Tibial nerve (tissue), 4 donors: ENCODE measurements around the gene EDN3.
"Not testable (repeated sequence)": the region's sequence is repeated elsewhere in the genome, so short reads cannot be mapped to it uniquely, and the experiment has no call there.

ENCODE experiments used
- EP300 ChIP-seq, 2 donors: sonication (generic); formaldehyde crosslinking; IDR thresholded peaks; one replicate each; pipeline ENCODE4 v1.6.1; 2017; ENCODE audit warnings: antibody characterized with exemption in 2 of 2, mild to moderate bottlenecking in 1 of 2
- POLR2A ChIP-seq, 2 donors: fragments of 450-650 bp; IDR thresholded peaks; one replicate each; pipeline ENCODE4 v1.6.1; 2017; ENCODE audit warnings: antibody characterized with exemption in 2 of 2, mild to moderate bottlenecking in 2 of 2, moderate library complexity in 2 of 2
- TF ChIP-seq, protein P1 (sequence below), 5 experiments: fragments of 200-600 bp in 3 of 5; fragments of 450-650 bp in 2 of 5; sonication (generic) in 3 of 5; IDR thresholded peaks; one replicate each; pipeline ENCODE4 v1.5.1; 2016 to 2019; ENCODE audit warnings: antibody characterized with exemption in 5 of 5, mild to moderate bottlenecking in 3 of 5, moderate library complexity in 2 of 5

DNA sequence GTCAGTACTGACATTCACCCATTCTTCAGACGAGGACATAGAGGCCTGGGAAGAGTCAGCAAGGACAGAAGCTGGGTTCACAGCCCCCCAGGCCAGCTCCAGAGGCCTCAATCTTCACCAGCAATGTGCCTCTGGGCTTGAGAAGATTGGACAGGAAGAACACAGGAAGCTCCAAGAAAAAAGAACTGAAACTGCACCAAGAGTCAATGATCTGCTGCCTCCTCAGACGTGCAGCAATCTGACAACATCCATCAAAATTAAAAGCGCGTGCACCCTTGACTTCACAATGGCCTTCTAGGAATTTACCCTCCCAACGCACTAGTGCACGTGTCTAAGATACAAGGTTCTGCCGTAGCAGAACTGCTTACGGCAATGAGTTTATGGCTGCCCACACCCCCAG lies 38.0 kb downstream of the EDN3 start:
- TF ChIP-seq EP300, POLR2A (IDR thresholded peaks at IDR 0.05): not testable (repeated sequence)
- TF ChIP-seq, protein P1, sequence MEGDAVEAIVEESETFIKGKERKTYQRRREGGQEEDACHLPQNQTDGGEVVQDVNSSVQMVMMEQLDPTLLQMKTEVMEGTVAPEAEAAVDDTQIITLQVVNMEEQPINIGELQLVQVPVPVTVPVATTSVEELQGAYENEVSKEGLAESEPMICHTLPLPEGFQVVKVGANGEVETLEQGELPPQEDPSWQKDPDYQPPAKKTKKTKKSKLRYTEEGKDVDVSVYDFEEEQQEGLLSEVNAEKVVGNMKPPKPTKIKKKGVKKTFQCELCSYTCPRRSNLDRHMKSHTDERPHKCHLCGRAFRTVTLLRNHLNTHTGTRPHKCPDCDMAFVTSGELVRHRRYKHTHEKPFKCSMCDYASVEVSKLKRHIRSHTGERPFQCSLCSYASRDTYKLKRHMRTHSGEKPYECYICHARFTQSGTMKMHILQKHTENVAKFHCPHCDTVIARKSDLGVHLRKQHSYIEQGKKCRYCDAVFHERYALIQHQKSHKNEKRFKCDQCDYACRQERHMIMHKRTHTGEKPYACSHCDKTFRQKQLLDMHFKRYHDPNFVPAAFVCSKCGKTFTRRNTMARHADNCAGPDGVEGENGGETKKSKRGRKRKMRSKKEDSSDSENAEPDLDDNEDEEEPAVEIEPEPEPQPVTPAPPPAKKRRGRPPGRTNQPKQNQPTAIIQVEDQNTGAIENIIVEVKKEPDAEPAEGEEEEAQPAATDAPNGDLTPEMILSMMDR (IDR thresholded peaks at IDR 0.05): not testable (repeated sequence)
